Neuron (in vitro differentiated cells): ENCODE data around the gene HGFAC.

Source experiments
- H2AFZ ChIP-seq: one replicate; pipeline ENCODE4 v1.6.1; 2013; ENCODE audit warnings: low read depth, mild to moderate bottlenecking, inconsistent platforms, low read length, moderate library complexity
- H3K27me3 ChIP-seq: one replicate; pipeline ENCODE4 v1.6.1; 2013; ENCODE audit warnings: low read length; ENCODE audit not compliant: insufficient read depth
- H3K36me3 ChIP-seq: one replicate; pipeline ENCODE4 v1.6.1; 2013; ENCODE audit warnings: low read length; ENCODE audit not compliant: insufficient read depth
- H3K4me1 ChIP-seq: one replicate; pipeline ENCODE4 v1.6.1; 2013; ENCODE audit warnings: low read length; ENCODE audit not compliant: insufficient read depth
- H3K4me3 ChIP-seq: 2 replicates; pipeline ENCODE4 v1.5.1; 2013; ENCODE audit warnings: mild to moderate bottlenecking, low read length, moderate library complexity
- H3K9me3 ChIP-seq: one replicate; pipeline ENCODE4 v1.6.1; 2013; ENCODE audit warnings: low read length

The HGFAC gene

DNA sequence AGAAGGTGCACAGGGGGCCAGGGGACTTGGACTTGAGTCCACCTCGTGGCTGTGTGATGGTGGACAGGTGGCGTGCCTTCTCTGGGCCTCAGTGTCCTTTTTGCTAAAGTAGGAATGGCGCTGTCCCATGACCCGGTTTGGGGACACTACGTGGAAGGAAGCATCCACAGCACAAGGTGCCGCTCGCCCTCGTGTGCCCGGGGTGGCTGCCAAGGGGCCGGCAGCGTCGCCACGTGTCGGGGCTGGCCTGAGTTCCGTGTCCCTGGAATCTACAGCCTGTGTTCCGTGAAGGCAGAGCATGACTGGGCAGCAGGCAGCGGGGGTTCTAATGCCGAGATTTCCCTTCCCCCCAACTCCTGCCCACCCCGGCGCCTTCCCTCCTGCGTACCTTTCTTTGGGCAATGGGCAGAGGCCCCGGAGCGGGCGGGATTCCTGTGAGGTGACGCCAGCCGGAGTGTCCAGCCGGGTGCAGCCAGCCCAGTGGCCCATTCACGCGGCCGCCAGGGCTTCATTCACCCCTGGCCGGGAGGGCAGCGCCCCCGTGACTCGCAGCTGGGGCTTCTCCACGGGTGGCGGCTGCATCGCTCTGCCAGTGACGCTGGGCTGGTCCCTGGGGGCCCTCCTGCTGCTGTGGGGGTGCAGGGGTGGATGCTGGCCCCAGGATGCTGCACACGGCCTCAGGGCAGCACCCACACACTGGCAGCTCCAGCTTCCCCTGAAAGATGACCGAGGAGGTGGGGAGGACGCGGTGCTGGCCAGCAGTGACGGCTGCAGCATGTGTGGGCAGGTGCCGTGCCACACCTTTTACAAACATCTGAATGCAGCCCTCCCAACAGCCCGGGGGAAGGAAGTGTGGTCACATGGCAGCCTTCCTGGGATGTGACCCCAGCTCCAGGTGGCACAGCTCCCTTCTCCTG lies 42.5 kb downstream of the HGFAC start:
- Histone ChIP-seq H3K27me3 (peaks cover 4% of the 10 kb centered on the region), H2AFZ (no peak overlapping the region), H3K9me3 (no peaks in the 10 kb centered on the region), H3K36me3 (no peaks in the 10 kb centered on the region), H3K4me3 (no peak overlapping the region), H3K4me1 (peaks cover 46% of the 10 kb centered on the region)

DNA sequence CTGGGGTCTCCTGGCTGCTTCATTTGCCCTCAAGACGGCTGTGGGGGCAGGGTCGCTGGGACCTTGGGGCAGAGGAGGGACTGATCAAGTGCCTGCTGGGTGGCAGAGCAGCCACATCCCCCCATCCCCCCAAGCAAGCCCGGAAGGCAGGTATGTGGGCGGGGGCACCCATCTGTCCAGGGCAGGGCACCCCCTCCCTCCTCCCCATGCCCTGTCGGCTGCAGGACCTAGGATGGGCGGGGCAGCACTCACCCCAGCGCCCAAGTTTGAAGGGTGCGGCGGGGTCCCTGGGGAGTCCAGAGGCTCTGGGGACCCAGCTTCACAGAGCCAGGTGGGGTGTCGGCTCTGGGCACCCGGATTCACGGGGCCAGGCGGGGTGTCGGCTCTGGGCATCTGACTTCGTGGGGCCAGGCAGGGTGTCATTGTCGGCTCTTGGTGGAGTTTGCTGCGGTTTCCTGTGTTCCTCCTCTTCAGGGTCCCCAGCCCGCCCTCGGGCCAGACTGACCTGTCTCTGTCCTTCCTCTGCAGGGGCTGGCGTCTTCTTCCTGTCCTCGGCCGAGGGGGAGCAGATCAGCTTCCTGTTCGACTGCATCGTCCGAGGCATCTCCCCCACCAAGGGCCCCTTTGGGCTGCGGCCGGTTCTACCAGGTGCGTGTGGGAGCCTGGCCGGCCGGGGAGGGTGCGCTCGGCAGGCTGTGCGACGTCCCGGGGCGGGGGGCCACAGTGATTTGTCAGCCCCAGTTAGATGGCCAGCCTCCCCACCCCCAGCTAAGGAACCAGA lies 43.4 kb downstream of the HGFAC start:
- no peak overlapping the region for H2AFZ ChIP-seq
- H3K36me3 ChIP-seq: no peaks in the 10 kb centered on the region
- no peaks in the 10 kb centered on the region for H3K9me3 ChIP-seq
- peaks cover 4% of the 10 kb centered on the region for H3K27me3 ChIP-seq
- H3K4me3 ChIP-seq: no peak overlapping the region
- H3K4me1 ChIP-seq: peaks cover 46% of the 10 kb centered on the region

- Histone ChIP-seq H2AFZ (no peak overlapping the region), H3K4me3 (no peak overlapping the region), H3K36me3 (no peaks in the 10 kb centered on the region), H3K9me3 (no peaks in the 10 kb centered on the region), H3K4me1 (peaks cover 42% of the 10 kb centered on the region), H3K27me3 (peaks cover 4% of the 10 kb centered on the region)
These were observed 44.2 kb downstream of the HGFAC start for GRCh38 chr4:3485886-3486540.

DNA sequence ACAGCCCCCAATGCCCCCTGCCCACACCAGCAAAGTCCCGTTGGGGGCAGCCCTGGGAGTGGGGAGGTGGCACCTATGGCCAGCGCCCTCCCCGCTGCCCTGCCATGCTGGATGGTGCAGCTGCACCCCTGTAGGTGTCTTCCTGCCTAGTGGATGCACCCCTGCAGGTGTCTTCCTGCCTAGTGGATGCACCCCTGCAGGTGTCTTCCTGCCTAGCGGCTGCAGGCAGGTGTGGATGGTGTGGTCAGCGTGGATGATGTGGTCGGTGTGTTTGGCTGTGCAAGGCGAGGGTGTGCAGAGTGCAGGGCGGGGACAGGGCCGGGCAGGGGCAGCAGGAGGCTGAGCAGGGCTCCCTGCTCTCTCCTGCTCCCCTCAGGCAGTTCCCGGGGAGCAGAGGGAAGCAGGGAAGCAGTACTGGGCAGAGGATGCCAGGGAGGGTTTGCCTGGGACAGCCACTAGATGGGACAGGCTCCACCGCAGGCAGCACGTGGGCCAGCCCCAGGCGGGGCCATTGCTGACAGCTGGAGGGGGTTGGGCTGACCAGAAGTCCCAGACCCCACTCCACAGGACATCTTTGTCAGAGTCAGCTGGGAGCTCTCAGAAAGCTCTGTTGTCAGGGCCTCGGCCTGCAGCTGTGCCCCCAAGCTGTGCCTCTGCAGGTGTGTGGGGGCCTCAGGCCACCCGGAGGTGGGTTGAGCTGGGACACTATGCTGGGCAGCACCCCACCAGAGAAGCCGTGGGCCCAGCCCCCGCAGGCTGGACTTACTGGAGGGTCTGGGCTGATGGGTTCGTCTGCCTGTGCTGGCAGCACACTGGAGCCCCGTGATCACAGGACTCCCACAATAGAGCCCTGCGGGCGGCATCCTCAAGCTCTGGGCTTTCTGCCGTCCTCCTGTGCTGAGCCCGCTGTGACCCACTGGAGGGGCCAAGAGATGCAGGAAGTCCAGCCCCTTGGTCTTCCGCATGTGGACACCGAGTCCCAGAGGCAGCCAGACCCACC lies 45.1 kb downstream of the HGFAC start:
- H3K9me3 ChIP-seq: no peaks in the 10 kb centered on the region
- no peaks in the 10 kb centered on the region for H3K36me3 ChIP-seq
- H3K27me3 ChIP-seq: peaks cover 4% of the 10 kb centered on the region
- H3K4me3 ChIP-seq: no peak overlapping the region
- no peak overlapping the region for H2AFZ ChIP-seq
- peaks cover 33% of the 10 kb centered on the region for H3K4me1 ChIP-seq

DNA sequence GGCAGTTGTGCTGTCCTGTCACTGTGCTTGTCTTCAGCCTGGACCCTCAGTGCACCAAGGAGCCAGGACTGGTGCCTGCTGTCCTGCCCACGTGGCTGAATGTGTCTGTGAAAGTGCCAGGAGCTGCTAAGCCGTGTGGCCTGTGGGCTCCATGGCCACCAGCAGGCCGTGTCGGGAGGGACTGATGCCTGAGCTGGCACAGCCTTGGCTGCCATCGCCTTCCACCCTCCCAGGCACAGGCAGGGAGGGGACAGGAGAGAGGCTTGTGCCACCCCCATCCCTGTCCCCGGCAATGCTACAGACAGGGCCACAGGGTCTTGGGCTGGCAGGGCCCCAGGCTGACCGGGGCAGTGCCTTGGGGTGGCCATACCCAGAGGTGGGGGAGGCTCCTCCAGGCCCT lies 46.1 kb downstream of the HGFAC start:
- Histone ChIP-seq H3K4me3 (no peak overlapping the region), H2AFZ (no peak overlapping the region), H3K27me3 (peaks cover 4% of the 10 kb centered on the region), H3K4me1 (peaks cover 32% of the 10 kb centered on the region), H3K36me3 (no peaks in the 10 kb centered on the region), H3K9me3 (no peaks in the 10 kb centered on the region)

- Histone ChIP-seq H3K9me3 (no peaks in the 10 kb centered on the region), H3K4me1 (peaks cover 35% of the 10 kb centered on the region), H3K4me3 (no peak overlapping the region), H3K27me3 (peaks cover 4% of the 10 kb centered on the region), H2AFZ (no peak overlapping the region), H3K36me3 (no peaks in the 10 kb centered on the region)
These were observed 47.1 kb downstream of the HGFAC start for GRCh38 chr4:3488820-3489219.

- no peaks in the 10 kb centered on the region for H3K36me3 ChIP-seq
- no peaks in the 10 kb centered on the region for H3K9me3 ChIP-seq
- H3K4me3 ChIP-seq: no peak overlapping the region
- H2AFZ ChIP-seq: no peak overlapping the region
- H3K27me3 ChIP-seq: peaks cover 3% of the 10 kb centered on the region
- H3K4me1 ChIP-seq: peaks cover 37% of the 10 kb centered on the region
These were observed 47.7 kb downstream of the HGFAC start for GRCh38 chr4:3489451-3489962.

- no peak overlapping the region for H2AFZ ChIP-seq
- H3K4me1 ChIP-seq: peaks cover 25% of the 10 kb centered on the region
- H3K9me3 ChIP-seq: no peaks in the 10 kb centered on the region
- no peak overlapping the region for H3K4me3 ChIP-seq
- no peaks in the 10 kb centered on the region for H3K27me3 ChIP-seq
- H3K36me3 ChIP-seq: no peaks in the 10 kb centered on the region
These were observed 50.1 kb downstream of the HGFAC start for GRCh38 chr4:3491681-3492405.

- Histone ChIP-seq H3K4me1 (peaks cover 17% of the 10 kb centered on the region), H3K4me3 (no peak overlapping the region), H3K27me3 (no peaks in the 10 kb centered on the region), H3K9me3 (no peaks in the 10 kb centered on the region), H3K36me3 (no peaks in the 10 kb centered on the region), H2AFZ (no peak overlapping the region)
These were observed 51.3 kb downstream of the HGFAC start for GRCh38 chr4:3492741-3493719.

- peaks cover 17% of the 10 kb centered on the region for H3K4me1 ChIP-seq
- H3K4me3 ChIP-seq: no peak overlapping the region
- H2AFZ ChIP-seq: no peak overlapping the region
- no peaks in the 10 kb centered on the region for H3K36me3 ChIP-seq
- H3K9me3 ChIP-seq: no peaks in the 10 kb centered on the region
- no peaks in the 10 kb centered on the region for H3K27me3 ChIP-seq
These were observed 52.1 kb downstream of the HGFAC start for GRCh38 chr4:3493720-3494461.
